ENCODE data around the gene ARHGAP15. TPM values are rescaled to one million over a fixed set of nuclear protein-coding genes. Genes with fewer than 3 reads are reported as not detected.
"Not testable (repeated sequence)": the region's sequence is repeated elsewhere in the genome, so short reads cannot be mapped to it uniquely, and the experiment has no call there.

Gene ARHGAP15
- total RNA-seq = 14.2 TPM

DNA sequence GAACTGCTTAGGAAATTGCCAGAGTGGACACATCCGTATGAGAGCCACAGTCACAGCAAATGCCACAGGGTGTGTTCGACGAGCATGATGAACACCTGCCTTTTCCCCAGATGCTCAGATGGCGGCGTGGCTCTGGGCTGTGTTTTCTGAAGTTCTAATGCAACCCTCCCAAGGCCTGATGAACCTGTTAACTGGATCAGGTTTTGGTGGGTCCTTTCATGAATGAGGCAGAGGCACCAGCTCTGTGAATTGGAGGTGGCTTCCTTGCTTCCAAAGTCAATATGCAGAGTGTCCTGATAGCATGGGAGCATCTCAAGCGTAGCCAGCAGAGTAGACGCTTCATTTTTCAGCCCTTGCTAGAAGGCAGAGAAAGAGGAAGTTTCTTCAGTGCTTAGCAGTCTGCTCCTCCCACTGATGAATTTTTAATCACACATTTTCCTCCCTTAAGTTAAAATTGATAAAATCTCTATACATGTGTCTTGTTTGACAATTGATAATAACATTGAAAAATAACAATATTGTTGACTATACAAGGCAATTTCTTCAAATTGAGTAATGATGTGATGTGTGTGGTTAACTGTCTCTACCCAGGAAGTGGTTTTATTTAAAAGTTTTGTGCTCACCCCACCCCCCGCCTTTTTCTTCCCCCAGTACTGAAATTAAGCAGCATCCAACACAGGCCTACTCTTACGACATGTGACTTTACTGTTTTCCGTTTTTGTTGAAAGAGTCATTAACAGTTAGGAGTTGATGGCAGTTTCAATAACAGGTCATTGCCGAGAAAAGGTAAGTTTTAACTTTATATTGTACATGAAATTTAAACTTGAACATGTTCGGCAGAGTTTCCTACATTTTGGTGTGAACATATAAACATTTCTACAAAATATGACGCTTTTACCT, at the start of gene ARHGAP15:
TSS of gene ARHGAP15 (plus strand) at position 739 of the 900 bp plus-strand sequence.
- no peak for DNase-seq

DNA sequence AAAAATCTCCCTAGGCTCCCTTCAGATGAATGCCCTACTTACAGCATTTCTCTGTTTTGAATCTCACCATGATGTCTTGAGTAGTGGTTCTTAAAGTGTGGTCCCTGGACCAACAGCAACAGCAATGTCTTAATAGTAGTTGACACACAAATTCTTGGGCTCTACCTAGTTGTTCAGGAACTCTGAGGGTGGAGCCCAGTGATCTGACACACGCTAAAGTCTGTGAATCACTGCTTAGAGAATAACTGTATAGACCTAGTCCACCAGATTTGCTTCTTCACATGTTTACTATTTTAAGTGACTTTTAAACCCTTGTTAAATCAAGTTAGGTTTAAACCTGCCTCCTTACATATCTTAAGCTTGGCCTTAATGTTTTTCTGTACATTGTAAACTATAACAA, 47.6 kb upstream of the ARHGAP15 start:
- no peak for DNase-seq

DNA sequence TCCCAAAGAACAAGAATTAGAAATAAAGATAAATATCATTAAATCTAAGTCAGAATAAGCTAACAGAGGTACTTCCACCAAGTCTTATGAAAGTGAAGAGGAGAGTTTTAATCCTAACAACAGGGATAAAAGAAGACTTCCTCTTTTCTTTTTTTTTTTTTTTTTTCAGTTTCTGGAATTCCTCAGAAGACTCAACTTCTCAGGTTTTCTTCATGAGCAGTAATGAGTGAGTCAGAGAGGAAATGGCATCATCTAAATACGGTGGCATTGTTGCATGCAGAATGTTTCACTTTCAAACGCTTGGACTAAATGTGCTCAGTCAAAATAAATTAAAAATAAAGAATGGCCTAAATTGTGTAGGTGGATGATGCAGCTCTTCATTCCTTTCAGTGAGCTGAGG, 45.6 kb upstream of the ARHGAP15 start:
- DNase-seq = no peak

DNA sequence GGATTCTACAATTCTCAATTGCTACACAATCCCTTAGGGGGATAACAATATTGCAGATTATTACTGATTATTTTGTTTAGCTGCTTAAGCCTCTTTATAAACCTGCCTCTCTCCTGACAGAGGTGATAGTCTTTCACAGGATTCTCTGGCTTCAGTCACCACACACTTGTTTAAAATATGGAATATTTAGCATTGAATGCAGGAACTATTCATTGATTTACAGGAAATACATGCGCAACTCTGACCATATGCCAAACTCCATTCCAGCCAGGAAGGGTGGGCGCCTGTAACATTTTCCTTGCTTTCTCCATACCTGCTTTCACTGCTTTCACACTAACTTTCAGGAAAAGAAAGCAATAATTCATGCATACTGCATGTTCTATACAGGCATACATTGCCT, 44.8 kb upstream of the ARHGAP15 start:
- no peak for DNase-seq

DNA sequence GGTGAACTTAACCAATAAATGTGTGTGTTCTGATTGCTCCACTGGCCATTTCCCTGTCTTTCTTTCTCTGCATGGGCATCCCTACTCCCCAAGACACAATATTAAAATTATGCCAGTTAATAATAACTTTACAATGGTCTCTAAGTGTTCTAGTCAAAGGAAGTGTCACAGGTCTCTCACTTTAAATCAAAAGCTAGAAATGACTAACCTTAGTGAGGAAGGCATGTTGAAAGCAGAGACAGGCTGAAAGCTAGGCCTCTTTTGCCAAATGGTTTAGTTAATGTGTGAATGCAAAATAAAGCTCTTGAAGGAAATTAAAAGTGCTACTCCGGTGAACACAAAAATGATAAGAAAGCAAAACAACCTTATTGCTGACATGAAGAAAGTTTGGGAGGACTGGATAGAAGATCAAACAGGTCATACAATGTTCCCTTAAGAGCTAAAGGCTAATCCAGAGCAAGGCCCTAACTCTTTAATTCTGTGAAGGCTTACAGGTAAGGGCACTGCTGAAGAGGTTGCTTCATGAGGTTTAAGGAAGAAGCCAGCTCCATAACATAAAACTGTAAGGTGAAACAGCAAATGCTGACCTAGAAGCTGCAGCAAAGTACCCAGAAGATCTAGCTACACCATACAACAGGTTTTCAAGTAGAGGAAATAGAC, 44.0 kb upstream of the ARHGAP15 start:
- DNase-seq = no peak

DNA sequence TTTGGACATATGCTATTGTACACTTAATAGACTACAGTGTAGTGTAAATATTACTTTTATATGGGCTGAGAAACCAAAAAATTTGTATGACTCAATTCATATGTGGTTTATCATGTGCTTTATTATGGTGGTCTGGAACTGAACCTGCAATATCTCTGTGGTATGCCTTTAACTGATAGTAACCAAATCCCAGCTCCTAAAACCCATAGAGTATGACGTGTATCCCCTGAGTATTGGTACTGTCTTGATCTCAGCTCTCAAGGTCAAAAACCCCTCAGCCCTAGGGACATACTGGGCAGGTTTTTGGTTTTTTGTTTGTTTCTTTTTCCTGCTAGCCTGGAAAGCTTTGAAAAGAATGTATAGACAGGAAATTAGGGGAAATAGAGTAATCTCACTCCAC, 42.2 kb upstream of the ARHGAP15 start:
- DNase-seq = no peak

DNA sequence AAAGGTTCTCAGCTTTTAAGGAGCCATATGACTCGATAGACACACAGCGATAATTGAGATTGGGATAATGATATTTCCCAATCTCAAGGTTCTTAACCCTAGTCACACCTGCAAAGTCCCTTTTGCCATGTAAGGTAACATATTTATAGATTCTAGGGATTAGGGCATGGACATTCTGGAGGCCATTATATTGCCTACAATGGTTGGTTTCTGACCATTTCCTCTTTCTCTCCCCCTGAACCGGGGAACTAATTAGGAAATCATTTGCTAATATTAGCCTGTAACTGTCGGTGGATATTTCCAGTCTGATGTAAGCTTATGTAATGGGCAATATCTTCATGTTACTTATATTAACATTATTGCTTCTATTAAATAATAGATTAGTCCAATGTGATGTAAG, 40.8 kb upstream of the ARHGAP15 start:
- no peak for DNase-seq

DNA sequence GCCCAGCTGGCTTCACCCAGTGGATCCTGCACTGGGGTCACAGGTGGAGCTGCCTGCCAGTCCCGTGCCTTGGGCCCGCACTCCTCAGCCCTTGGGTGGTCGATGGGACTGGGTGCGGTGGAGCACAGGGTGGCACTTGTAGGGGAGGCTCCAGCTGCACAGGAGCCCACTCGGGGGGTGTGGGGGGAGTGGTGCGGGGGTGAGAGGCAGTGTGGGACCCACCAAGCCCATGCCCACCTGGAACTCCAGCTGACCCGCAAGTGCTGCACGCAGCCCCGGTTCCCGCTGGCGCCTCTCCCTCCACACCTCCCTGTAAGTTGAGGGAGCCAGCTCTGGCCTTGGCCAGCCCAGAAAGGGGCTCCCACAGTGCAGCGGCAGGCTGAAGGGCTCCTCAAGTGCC, 39.7 kb upstream of the ARHGAP15 start:
- DNase-seq = not testable (repeated sequence)

DNA sequence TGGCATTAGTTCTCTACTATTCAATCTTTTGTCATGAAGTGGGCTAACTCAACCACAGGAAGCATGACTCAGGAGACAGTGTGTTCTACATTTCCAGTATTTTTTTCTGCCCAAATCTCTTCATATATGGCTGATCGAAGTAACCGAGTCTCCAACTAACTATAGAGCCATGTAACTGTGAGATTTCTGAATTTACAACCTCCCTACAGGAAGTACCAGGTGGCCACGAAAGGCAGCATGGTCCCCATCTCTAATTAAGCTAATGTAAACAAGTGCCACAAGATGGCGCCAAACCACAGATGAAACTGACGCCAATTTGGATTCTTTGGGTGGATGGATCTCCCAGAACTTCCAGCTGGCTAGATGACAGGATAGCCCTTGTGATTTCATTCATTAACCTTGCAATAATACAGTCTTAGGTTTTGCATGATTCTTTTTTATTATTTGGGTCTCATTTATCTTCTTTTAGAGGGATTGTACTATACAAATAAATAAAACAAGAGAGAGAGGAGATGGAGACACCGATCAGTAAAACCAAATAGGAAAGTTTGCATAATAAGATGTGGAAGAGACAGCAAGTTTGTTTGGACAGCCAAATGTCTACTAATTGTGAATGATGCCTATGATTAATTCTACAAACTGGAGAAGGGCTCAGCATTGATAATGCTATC, 18.3 kb upstream of the ARHGAP15 start:
- DNase-seq = no peak

DNA sequence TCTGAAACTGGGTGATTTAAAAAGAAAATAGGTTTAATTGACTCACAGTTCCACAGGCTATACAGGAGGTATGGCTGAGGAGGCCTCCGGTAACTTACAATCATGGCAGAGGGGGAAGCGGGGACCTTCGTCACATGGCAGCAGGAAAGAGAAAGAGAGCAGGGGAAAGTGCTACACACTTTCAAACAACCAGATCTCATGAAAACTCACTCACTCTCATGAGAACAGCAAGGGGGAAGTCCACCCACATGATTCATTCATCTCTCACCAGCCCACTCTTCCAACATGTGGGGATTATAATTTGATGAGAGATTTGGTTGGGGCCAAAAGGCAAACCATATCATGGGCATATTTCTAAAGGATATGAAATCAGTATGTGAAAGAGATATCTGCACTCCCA, 12.0 kb upstream of the ARHGAP15 start:
- no peak for DNase-seq

DNA sequence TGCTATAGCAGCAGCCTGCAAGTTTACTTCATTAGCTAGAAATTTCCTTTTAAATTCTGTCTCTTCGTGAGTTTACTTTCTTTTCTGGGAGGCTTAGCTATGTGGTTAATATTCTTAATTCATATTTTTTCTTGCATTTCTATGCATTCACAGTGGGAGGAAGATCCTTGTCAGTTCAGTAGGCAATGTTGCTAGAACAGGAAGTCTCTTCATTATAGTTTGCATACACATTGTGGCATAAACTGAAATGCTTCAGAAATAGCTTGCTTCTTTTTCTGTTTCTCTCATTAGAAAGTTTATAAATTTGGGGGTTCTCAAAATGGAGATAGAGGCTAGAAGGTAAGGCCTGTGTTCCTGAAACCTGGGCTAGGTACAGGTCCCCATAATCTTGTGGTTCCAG, 8.1 kb upstream of the ARHGAP15 start:
- no peak for DNase-seq

DNA sequence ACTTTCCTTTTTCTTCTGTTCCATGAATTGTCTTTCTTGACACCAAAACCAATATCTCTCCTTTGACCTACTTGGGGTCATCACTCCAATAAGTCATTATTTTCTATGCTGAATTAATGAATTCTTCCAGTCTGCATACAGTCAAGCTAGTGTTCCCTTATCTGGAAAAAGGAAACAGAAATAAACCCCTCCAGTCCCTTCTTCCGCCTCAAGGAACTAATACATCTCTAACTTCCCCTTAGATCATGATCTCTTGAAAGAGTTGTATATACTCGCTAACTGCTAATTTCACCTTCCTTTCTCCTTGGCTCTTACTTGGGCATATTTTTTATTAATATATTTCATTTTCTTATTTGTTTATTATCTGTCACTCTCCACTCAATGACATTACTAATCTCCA, 7.3 kb upstream of the ARHGAP15 start:
- DNase-seq = no peak

DNA sequence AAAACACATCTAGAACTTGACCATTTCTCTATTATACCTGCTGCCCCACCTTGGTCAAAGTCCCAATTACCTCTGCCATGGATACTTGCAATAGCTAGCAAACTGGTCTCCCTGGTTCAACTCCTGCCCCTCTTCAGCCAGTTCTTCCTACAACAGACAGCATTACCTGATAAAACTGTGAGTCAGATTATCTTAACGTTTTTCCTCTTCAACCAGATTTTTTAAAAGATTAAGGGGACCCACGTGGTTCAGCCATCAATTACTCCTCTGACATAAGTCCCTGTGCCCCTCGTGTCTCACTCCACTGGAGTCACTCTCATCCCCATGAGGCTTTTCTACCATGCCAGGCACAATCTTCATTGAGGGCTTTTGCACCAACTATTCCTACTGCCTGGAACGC, 5.3 kb upstream of the ARHGAP15 start:
- DNase-seq = no peak

DNA sequence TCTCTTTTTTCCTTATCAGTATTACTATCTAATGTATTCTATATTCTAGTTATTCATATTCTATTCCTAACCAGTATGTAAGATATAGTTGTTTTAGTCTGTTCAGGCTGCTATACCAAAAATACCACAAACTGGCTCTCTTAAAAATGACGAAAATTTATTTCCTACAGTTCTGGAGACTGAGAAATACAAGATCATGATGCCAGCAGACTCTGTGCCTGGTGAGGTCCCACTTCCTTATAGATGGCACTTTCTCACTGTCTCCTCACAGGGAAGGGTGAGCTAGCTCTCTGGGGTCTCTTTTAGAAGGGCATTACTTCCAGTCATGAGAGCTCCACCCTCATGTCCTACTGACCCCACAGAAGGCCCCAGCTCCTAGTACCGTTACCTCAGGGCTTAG, 4.8 kb upstream of the ARHGAP15 start:
- no peak for DNase-seq

DNA sequence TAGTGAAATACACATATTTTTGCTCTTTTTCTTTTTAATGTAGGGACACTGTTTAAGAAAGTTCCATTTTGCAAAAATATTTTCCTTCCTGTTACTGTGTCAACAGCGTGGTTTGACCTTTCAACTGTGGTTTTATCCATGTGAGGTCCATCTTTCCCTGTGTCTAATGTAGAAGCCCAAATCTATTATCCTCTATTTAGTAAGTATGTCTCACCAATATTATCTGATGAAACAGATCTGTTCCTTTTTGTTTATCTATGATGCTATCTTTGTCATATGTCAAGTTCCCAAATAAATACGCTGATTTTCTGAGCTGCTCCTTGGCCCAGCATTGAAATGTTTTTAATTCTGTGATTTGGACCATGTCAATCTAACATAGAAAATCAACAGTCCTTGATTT, 3.5 kb upstream of the ARHGAP15 start:
- no peak for DNase-seq

DNA sequence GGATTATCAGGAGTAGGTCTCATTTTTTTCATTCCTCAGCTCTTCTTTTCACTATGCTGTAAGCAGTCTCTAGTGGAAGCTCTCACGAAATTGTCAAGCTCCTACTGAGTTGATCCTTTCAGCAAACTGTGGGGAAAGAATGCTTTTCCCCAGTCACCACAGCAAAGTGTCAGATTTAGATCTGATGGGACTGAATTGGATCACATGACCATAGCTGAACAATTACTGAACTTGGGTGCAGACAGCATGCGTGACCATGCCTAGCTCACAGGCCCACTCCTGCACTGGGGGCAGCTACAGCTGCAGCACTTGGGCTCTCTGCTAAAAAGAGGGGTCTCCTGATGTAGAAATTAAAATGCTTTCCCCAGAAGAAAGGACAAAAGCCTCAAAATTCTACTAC, 3.1 kb downstream of the ARHGAP15 start:
- no peak for DNase-seq

DNA sequence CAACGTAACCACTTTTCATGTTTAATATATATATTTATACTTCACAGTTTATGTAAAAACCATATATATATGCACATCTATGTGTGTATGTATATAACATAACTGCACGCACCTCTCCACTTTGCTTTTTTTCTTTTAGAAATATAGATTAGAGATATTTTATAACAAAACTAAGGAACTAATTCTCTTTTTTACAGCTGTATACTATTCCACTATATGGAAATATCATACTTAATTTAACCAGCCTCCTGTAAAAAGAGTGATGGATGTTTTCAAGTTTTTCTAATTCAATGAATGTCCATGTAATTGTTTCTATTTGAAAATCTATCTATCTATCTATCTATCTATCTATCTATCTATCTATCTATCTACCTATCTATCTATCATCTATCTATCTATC, 4.6 kb downstream of the ARHGAP15 start:
- no peak for DNase-seq

DNA sequence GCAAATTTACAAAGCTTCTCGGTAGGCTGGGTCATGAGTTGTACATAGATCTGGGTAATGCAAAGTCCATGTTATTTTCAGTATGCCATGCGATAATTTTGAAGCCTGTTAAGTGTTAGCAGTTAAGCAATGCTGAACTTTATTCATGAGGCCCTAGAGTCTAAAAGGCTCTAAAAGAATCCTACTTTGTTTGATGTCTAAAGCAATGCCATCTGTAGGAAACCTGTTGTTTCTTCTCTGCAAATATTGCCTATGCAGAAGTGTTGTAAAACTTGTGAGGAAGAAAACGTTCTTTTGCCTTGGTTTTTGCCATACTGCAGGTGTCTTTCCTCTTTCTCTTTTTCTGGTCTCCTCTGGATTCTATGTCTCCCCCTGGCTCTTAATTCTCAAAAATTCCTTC, 9.1 kb downstream of the ARHGAP15 start:
- no peak for DNase-seq

DNA sequence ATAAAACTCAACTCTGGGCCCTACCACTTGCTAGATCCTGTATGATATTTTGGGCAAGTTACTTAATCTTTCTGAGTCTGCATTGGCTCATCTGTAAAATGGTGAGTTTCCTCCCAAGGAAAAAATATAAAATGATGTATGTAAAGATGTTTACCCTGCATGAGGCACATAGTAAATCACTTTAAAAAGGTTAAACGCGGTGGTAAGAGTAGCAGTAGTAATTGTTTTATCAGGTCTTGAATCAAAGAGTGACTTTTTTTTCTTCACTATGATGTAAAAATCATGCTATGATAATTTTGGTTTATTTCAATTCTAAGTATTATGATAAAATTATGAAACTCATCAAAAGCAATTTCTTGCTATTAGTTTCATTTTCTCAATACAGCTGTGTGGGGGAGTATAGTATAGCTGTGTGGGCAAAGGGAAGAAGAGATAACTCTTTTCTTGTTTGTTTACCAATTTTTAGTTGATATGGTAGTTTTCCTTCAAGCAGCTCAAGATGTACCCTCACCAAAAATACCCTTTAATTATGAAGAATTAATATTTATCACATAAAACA, 10.7 kb downstream of the ARHGAP15 start:
- DNase-seq = no peak

DNA sequence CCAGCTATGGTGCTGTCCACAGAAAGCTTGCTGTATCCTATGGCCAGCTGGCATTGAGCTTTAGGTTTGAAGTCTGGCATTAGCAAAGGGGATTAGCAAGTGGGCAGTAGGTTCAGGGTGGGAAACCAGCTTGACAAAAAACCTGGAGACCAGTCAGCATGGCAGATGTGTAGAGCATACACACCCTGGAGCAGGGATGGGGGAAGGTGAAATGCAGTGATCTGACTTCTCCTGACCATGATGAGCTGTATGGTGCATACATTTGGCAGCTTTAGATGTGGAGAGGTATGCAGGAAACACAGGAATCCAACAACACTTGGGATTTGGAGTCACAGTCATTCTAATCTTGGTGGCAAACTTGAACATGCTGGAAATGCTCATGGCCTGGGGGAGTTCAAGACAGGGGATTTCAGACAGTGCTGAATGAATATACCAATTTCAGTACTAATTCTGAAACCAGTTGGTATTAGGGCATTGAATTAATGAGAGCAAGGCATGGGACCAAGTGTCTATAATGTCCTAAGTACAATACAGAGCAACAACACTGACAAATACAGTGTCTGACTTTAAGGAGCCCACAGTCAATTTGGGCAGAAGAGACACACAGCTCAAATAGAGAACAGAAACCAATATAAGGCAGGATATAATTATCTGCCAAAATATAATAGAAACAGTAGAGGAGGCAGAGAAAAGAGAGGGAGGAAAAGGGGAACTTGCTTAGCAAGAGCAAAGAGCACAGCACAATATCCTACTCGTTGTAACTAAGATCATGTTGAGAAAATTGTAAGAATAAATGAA, 11.8 kb downstream of the ARHGAP15 start:
- DNase-seq = no peak

DNA sequence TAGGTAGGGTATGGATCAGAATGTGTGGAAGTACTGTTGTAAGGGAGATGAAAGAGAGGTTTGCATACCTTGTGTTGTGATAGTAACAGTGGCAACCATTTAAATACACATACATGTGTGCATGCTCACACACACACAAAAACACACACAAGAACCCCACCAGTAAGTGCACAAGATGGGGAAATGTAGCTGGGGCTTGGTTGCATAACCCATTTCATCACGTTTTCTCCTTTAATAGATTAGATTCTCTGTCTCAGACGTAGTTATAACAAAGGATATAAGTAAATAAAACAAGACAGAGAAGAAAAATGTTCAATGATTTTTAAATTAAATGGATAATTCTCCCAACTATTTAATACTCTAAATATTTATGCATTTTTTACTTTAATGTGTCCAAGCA, 13.4 kb downstream of the ARHGAP15 start:
- no peak for DNase-seq

DNA sequence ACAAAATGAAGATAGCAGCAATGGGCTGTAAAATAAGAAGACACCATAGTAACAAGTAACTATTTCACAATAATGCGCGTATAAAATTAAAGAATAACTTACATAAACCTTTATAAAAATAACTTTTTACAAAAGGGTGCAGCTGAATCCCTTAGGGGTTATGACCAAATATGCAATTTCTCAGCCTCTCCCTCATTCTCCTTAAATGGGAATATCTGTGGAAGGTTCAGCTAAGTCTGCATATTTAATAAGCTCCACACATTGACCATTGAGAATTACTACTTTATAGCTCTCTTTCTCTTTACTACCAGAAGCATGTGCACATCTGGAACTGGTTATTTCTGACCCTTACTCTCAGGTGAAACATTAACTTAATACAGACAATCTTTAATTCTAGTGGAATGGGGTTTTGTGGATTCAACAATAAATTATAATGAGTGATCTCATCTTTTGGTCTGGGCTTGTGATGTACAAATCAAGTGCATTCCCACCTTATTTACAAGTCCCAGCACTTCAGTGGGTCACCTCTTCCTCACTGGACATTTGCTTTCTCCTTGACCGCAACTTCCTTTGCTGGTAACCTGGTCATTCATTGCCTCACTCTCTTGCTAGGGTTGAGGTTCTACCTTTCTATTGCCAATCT, 15.7 kb downstream of the ARHGAP15 start:
- no peak for DNase-seq

Data from occipital lobe (tissue), 2 donors.